Endometrial microvascular endothelial cells (primary cell): Measurements from ENCODE around the gene MAGEB1. TPM values are rescaled to one million over a fixed set of nuclear protein-coding genes. Genes with fewer than 3 reads are reported as not detected.

Experiments used
- in situ Hi-C: cut with HindIII; loops from 2 replicates; pipeline ENCODE4 v1.10.0; 2017; ENCODE audit warnings: low sequenced_read_pairs, low pct_unique_long_range_greater_than_20kb; ENCODE audit errors: inconsistent ontology term
- total RNA-seq: library from RNA; depleted of rRNA; stranded (reverse); fragments of >200 nt; gene quantifications from one replicate; pipeline ENCODE4 v1.2.3, GENCODE V29; 2015; ENCODE audit errors: inconsistent ontology term

The MAGEB1 gene, protein sequence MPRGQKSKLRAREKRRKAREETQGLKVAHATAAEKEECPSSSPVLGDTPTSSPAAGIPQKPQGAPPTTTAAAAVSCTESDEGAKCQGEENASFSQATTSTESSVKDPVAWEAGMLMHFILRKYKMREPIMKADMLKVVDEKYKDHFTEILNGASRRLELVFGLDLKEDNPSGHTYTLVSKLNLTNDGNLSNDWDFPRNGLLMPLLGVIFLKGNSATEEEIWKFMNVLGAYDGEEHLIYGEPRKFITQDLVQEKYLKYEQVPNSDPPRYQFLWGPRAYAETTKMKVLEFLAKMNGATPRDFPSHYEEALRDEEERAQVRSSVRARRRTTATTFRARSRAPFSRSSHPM
- total RNA-seq, result not detected

DNA sequence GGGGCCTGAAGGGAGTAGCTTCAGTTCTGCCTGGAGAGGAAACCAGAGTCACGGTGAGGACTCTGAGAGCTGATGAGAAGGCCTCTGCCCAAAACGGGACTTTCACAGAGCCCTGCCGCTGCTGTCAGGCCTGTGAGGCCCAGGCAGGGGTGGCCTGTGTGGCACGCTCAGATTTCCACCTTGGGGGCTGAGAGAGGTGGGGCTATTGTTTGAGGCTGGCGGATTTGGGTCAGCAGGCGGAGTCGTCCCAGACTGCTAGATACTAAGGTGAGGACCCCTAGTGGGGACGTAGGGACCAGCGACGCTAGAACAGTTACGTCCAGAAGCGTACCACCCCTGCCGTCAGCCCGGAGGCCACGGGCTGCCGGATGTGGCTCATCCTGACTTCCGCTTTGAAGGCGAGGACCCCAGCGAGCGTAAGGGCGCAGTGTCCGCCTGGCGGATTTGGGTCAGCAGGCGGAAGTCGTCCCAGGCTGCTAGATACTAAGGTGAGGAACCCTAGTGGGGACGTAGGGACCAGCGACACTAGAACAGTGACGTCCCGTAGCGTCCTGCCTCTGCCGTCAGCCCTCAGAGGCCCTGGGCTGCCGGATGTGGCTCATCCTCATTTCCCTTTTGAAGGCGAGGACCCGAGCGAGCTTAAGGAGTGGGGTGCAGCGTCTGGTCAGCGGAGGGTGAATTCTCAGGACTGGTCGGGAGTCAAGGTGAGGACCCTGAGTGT is at the start of gene MAGEB1:
TSS of gene MAGEB1 (plus strand) at position 378 of the 721 bp plus-strand sequence. CDS start 3,348 bp downstream, outside the sequence.
- in situ Hi-C loops, result no loop called here

GRCh38 chrX:30212172-30212571 is 34.8 kb upstream of the MAGEB1 start:
- in situ Hi-C loops, result no loop called here

GRCh38 chrX:30215357-30215843 is 31.5 kb upstream of the MAGEB1 start, which contains the start of gene MAGEB2:
TSS of gene MAGEB2 (plus strand) at chrX:30215563. CDS start at chrX:30218581, 3,018 bp downstream.
- in situ Hi-C loops, result no loop called here

DNA sequence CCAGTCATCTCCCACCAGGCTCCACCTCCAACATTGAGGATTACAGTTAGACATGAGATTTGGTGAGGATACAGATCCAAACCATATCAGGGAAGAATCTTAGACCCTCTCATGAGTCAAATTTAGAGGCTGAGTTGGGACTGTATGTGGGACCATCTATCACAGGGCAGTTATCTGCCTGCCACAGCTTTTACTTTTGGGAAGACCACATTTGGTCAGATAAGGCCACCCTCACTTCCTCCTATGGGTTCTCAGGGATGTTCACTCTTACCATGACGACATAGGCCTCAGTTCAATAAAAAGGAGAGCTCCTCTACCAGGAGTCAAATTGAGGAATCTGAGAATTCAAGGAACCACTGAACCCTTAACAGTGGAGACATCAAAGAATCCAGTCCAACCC is 29.5 kb upstream of the MAGEB1 start:
- in situ Hi-C loops, result no loop called here

DNA sequence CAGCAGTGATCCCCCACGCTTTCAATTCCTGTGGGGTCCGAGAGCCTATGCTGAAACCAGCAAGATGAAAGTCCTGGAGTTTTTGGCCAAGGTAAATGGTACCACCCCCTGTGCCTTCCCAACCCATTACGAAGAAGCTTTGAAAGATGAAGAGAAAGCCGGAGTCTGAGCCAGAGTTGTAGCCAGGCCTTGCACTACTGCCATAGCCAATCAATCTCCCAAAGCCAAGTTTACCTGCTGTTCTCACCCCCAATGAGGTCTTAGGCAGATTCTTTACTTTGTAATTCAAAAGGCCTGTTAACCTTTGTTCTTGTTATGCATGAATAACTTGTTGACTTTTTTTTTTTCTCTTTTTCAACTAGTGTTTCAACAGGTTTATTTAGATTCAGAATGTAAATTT is 27.6 kb upstream of the MAGEB1 start:
- in situ Hi-C loops, result no loop called here

GRCh38 chrX:30220661-30221060 is 26.3 kb upstream of the MAGEB1 start:
- in situ Hi-C loops, result no loop called here

DNA sequence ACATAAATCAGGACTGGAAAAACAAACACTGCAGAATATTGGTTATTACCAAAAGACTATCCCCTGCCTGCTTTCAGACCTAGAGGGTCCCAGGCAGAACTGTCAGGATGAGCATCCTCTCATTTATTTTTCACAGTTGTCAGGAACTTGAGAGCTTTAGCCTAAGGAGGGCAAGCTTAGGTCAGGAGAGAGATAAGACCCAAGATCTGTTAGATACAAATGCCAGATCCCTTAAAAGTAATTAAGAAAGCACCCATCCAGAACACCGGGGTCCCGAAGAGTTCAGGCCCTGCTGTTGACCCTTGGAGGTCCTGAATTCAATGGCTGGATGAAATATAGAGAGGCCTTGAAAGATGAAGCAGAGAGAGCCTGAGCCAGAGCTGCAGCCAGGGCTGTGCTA is 22.4 kb upstream of the MAGEB1 start:
- in situ Hi-C loops, result no loop called here

DNA sequence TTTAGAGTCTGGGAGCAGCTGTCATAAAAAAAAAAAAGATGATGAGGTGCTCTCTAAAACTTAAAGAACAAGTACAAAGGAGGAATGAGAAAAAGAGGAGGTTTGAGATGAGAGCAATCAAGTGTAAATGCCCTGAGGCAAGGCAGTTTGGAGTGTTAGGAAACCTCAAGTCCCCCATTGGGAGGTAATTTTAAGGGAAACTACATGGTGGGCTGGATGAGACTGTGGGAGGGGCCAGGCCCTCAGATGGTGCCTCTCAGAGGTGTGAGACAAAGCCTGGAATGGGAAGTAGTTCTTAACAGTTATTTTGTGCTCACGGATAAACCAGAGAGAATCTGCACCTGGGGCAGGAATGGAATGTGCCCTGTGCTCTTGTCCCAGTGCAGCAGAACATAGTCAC is 18.4 kb upstream of the MAGEB1 start:
- in situ Hi-C loops, result no loop called here

GRCh38 chrX:30230395-30230794 is 16.6 kb upstream of the MAGEB1 start, which contains the start of gene MAGEB3:
TSS of gene MAGEB3 (plus strand) at chrX:30230657. CDS start at chrX:30235925, 5,268 bp downstream.
- in situ Hi-C loops, result no loop called here

DNA sequence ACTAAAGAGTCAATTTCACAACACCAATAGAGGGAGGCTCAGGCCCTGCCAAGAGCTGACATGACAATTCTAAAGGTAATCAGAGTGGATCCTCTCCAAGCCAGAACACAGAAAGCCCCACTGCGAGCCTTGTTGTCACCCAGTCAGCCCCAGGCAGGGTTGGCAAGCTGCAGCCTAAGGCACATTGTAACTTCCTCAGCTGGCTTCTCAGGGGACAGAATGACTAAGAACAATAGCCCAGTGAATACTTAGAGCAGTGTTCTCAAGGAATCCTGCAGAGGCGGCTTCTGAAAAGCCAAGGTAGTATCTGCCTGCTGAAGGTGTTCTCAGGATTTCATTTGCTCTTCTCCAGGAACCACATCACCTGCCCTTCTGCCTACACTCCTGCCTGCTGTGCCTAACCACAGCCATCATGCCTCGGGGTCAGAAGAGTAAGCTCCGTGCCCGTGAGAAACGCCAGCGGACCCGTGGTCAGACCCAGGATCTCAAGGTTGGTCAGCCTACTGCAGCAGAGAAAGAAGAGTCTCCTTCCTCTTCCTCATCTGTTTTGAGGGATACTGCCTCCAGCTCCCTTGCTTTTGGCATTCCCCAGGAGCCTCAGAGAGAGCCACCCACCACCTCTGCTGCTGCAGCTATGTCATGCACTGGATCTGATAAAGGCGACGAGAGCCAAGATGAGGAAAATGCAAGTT is 5.1 kb upstream of the MAGEB1 start, which contains the start of gene MAGEB4:
TSS of gene MAGEB4 (plus strand) at position 277 of the 692 bp plus-strand sequence. CDS start at position 413, 136 bp downstream.
- in situ Hi-C loops, result no loop called here

DNA sequence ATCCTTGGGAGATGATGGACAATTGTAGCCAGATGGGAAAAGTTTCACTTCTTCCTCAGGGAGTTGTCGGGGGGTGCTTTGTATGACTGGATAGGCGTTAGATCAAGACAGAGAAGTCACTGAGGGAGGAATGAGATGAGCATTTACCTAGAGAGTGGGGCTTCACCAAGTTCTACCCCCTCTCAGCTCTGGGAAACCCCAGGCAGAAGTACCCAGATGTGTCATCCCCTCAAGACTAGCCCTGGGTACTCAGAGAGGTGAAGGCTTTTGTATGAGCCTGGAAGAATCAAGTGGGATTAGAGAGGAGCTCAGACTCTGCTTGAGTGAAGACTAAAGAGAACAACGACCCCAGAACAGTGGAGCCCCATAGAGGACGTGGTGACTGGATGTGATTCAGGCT is 1.9 kb downstream of the MAGEB1 start:
- in situ Hi-C loops, result no loop called here

- in situ Hi-C loops, result no loop called here
These were observed 6.3 kb downstream of the MAGEB1 start for GRCh38 chrX:30253257-30253656.

DNA sequence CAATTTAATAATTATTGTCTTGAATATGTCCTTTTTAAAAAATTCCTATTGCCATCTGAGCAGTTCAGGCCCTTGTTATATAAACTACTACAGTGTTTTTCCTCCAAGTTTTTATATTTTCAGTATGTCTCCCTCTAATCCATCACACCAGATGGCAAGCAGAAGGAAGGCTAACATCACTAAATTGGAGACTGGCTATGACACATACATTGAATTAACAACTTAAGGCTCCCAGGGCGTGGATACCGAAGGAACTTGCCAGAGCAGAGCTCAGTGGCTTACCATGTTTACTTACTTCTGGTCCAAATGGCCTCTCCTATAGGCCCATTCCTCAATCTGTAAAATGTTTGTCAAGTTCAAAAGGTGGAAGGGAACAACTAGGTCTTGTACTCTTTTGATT is 13.0 kb downstream of the MAGEB1 start:
- in situ Hi-C loops, result no loop called here

GRCh38 chrX:30261012-30261411 is 14.1 kb downstream of the MAGEB1 start:
- in situ Hi-C loops, result no loop called here

DNA sequence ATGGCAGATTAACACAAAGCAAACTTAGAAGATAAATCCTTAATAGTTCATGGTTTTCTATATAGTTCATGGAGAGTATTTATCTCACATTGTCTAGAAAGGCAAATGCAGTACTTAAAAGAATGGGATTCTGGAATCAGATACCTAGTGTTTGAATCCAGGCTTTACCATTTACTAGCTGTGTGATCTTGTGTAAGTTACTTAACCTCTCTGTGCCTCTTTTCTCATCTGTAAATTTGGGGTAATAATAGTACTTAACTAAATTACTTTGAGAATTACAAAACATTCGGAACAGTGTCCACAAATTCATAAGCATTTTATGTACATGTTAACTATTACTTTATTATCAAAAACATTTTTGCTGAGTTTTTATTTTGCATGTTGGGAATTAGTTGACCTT is 15.8 kb downstream of the MAGEB1 start:
- in situ Hi-C loops, result no loop called here

- in situ Hi-C loops, result no loop called here
These were observed 23.7 kb downstream of the MAGEB1 start for GRCh38 chrX:30270639-30271038.

DNA sequence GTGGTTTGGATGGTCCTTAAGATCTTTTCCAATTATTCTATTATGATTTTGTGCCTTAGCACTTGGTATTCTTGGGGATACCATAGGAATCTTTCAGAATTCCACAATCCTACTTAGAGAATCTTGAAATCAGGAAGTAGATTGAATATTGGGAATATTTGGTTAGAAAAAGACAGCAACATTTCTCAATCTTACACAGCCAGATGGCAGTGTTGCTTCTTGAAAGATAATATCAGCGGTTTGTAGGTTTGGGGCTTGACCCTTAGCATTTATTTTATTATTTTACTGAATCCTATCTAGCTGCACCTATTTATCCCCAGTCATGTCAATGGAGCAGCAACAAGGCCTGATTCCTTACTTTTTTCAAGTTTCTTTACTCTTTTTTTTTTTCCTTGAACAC is 28.6 kb downstream of the MAGEB1 start:
- in situ Hi-C loops, result no loop called here

DNA sequence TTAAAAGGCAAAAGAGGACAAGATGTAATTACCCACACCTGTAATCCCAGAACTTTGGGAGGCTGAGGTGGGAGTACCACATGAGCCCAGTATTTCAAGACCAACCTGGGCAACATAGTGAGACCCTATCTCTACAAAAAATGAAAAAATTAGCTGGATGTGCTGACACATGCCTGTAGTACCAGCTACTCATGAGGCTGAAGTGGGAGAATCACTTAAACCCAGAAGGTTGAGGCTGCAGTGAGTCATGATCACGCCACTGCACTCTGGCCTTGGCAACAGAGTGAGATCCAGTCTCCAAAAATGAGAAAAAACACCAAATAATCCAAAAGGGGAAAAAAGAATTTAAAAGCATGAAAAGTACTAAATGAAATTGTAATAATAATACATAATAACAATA is 31.4 kb downstream of the MAGEB1 start:
- in situ Hi-C loops, result no loop called here

DNA sequence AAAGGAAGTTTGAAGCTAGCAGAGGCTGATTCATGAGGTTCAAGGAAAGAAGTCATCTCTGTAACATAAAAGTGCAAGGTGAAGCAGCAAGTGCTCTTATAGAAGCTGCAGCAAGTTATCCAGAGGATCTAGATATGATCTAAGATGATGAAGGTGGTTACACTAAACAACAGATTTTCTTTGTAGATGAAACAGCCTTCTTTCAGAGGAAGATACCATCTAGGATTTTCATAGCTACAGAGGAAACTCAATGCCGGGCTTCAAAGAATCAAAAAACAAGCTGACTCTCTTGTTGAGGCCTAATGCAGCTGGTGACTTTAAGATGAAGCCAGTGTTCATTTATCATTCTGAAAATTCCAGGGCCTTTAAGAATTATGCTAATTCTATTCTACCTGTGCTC is 33.5 kb downstream of the MAGEB1 start:
- in situ Hi-C loops, result no loop called here
